Caco-2 (cell line): ENCODE results near the gene COL13A1. TPM values are rescaled to one million over a fixed set of nuclear protein-coding genes. Genes with fewer than 3 reads are reported as not detected.

Experiments used
- BruUV-seq: library from RNA; stranded (reverse); fragments of 400-500 nt; replicated peaks from 2 replicates; lab custom pipeline; 2021; lab: Mats Ljungman, UMichigan
- CTCF ChIA-PET: fragments of 300-600 bp; sonication (Branson Sonifier 250); formaldehyde crosslinking; loops from one replicate; lab custom pipeline; 2022; ENCODE audit warnings: antibody characterized with exemption; lab: Charles Lee
- POLR2A ChIA-PET: fragments of 300-600 bp; sonication (Branson Sonifier 250); formaldehyde crosslinking; loops from one replicate; lab custom pipeline; 2022; ENCODE audit warnings: antibody characterized with exemption; lab: Charles Lee
- DNase-seq, 2 experiments: peaks; one replicate each; pipeline versions ENCODE4 v3.0.0 to v3.0.0-alpha.2; 2020 to 2022
- H3K27me3 ChIP-seq: replicated peaks from 2 replicates; pipeline ENCODE4 v1.6.0; 2011; ENCODE audit warnings: low read length; ENCODE audit not compliant: control insufficient read depth, insufficient read depth
- H3K36me3 ChIP-seq: 2 replicates; pipeline ENCODE4 v1.5.1; 2011; ENCODE audit warnings: low read length; ENCODE audit not compliant: control insufficient read depth, insufficient read depth
- H3K4me1 ChIP-seq: fragments of 250-450 bp; sonication (Bioruptor Pico); 2 replicates; pipeline ENCODE4 v1.5.1; 2020; ENCODE audit warnings: mild to moderate bottlenecking
- H3K4me3 ChIP-seq: 2 replicates; pipeline ENCODE4 v1.5.1; 2011; ENCODE audit warnings: low read depth, mild to moderate bottlenecking, control low read depth, low read length
- H3K9me3 ChIP-seq: fragments of 250-450 bp; sonication (Bioruptor Pico); 2 replicates; pipeline ENCODE4 v1.5.1; 2020; ENCODE audit warnings: mild to moderate bottlenecking, moderate library complexity
- H3K27ac Mint-ChIP-seq: one replicate; pipeline ENCODE4 v1.8.0; 2022; ENCODE audit warnings: mixed read lengths; ENCODE audit not compliant: unreplicated experiment
- H3K27me3 Mint-ChIP-seq: one replicate; pipeline ENCODE4 v1.8.0; 2022; ENCODE audit warnings: mixed read lengths; ENCODE audit not compliant: insufficient read depth, unreplicated experiment
- H3K36me3 Mint-ChIP-seq: one replicate; pipeline ENCODE4 v1.8.0; 2022; ENCODE audit warnings: mild to moderate bottlenecking, mixed read lengths; ENCODE audit not compliant: insufficient read depth, unreplicated experiment
- H3K4me1 Mint-ChIP-seq: one replicate; pipeline ENCODE4 v1.8.0; 2022; ENCODE audit warnings: low read depth, mixed read lengths; ENCODE audit not compliant: unreplicated experiment
- H3K4me3 Mint-ChIP-seq: one replicate; pipeline ENCODE4 v1.8.0; 2022; ENCODE audit warnings: mild to moderate bottlenecking, moderate library complexity, mixed read lengths; ENCODE audit not compliant: unreplicated experiment
- H3K9me3 Mint-ChIP-seq: one replicate; pipeline ENCODE4 v1.8.0; 2022; ENCODE audit warnings: mixed read lengths; ENCODE audit not compliant: unreplicated experiment
- intact Hi-C: fragments of 100-400 bp; cut with micrococcal nuclease; formaldehyde crosslinking; loops from one replicate; pipeline ENCODE4 v1.10.0; 2022; ENCODE audit not compliant: unreplicated experiment
- total RNA-seq: library from RNA; stranded (reverse); gene quantifications from 2 replicates; pipeline ENCODE4 v1.2.3, GENCODE V29; 2022
- TF ChIP-seq, protein P1 (sequence below), 2 experiments: fragments of 200-600 bp in 1 of 2; IDR thresholded peaks; 1 replicate in 1 of 2; 2 replicates in 1 of 2; pipeline versions ENCODE4 v1.5.1 to v1.8.0; 2011 to 2022; ENCODE audit warnings: antibody characterized with exemption in 1 of 2, control low read depth in 1 of 2, inconsistent platforms in 1 of 2, low read depth in 1 of 2, low read length in 1 of 2, mild to moderate bottlenecking in 1 of 2, moderate library complexity in 1 of 2; ENCODE audit not compliant: insufficient read depth in 1 of 2, severe bottlenecking in 1 of 2, unreplicated experiment in 1 of 2

Gene COL13A1
- total RNA-seq, 1 experiment from 2014 or later = not detected

DNA sequence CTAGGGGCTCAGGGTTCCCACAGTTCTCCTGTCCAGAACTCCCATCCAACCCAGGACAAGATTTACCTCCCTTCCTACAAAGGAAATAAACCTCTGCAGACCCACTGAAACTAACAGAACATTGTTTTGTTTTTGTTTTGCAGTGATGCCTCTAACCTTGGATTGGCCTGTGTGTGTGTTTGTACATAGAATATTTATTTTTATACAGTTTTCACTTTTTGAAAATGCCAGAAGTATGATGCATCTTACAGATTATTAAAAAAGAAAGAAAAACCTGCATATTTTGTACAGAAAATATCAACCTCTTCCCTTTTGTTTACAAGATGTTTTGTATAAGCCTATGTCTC, 156.8 kb downstream of the COL13A1 start:
- TF ChIP-seq, protein P1, sequence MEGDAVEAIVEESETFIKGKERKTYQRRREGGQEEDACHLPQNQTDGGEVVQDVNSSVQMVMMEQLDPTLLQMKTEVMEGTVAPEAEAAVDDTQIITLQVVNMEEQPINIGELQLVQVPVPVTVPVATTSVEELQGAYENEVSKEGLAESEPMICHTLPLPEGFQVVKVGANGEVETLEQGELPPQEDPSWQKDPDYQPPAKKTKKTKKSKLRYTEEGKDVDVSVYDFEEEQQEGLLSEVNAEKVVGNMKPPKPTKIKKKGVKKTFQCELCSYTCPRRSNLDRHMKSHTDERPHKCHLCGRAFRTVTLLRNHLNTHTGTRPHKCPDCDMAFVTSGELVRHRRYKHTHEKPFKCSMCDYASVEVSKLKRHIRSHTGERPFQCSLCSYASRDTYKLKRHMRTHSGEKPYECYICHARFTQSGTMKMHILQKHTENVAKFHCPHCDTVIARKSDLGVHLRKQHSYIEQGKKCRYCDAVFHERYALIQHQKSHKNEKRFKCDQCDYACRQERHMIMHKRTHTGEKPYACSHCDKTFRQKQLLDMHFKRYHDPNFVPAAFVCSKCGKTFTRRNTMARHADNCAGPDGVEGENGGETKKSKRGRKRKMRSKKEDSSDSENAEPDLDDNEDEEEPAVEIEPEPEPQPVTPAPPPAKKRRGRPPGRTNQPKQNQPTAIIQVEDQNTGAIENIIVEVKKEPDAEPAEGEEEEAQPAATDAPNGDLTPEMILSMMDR (IDR thresholded peaks at IDR 0.05; ENCODE audit: insufficient read depth in 1 of 2, low read depth in 1 of 2, low read length in 1 of 2, severe bottlenecking in 1 of 2, unreplicated experiment in 1 of 2) = peak in 1 of 2 experiments; percentile 7
- Histone ChIP-seq H3K4me1 (no peaks in the 10 kb centered on the region), H3K4me3 (no peak overlapping the region), H3K27me3 (peaks cover 3% of the 10 kb centered on the region), H3K9me3 (no peaks in the 10 kb centered on the region), H3K36me3 (no peaks in the 10 kb centered on the region)
- ChIA-PET CTCF (interaction anchor here (0.6 to 4.0 kb wide), 26 partner anchors 10 to 429 kb away, joined by 3 to 61 read pairs (median 6); partner anchors contain the start of gene TYSND1), POLR2A (interaction anchor here (1.0 kb wide), 1 partner anchor 188 kb away, joined by 3 read pairs; the partner anchor contains the start of gene TYSND1)
- no peak overlapping the region for H3K27ac Mint-ChIP-seq
- H3K36me3 Mint-ChIP-seq = no peaks in the 10 kb centered on the region
- no peak overlapping the region for H3K4me3 Mint-ChIP-seq
- no TSS peak for BruUV-seq
- no peak for DNase-seq
- peaks cover 34% of the 10 kb centered on the region for H3K27me3 Mint-ChIP-seq
- no peaks in the 10 kb centered on the region for H3K9me3 Mint-ChIP-seq
- intact Hi-C loops = loop anchor here (1.0 kb wide), 1 partner anchor 75 kb away; no protein-coding TSS in a partner anchor
- H3K4me1 Mint-ChIP-seq = no peaks in the 10 kb centered on the region

DNA sequence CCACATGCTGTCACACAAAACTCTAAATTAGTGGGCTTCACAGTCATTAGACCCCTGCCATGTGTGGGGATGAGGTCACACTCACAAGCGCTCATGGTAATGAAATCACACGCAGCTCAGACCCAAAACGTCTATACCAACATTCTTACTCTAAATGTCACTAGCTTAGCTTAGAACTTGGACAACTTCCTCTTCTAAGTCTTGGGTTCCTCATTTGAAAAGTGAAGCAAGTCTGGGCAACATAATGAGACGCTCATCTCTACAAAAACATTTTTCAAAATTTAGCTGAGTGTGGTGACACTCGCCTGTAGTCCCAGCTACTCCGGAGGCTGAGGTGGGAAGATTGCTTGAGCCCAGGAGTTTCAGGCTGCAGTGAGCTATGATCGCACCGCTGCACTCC, 158.2 kb downstream of the COL13A1 start:
- intact Hi-C loops = no loop called here
- POLR2A ChIA-PET = no interaction called here
- no peaks in the 10 kb centered on the region for H3K9me3 Mint-ChIP-seq

DNA sequence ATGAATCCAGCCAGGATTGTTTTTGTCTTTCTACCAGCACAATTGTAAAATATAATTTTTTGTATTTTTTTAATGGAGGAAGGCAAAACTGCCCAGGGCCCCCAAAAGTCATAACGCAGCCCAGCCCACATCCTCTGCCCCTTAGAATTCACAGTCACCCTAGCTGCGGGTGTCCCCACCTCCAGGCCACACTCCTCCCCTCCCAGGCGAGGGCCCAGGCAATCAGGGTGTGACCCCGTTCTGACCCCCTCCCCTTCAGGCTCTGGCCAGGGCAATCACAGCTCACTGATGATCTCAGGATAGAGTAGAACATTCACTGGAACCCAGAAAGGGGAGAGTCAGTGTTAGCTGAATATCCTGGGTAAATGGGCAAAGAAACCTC, 158.9 kb downstream of the COL13A1 start:
- peaks cover 31% of the 10 kb centered on the region for H3K27me3 Mint-ChIP-seq
- ChIA-PET CTCF (interaction anchor here (0.6 to 4.0 kb wide), 3 partner anchors 9 to 78 kb away, joined by 3 to 61 read pairs (median 3); no protein-coding TSS in a partner anchor), POLR2A (no interaction called here)
- BruUV-seq = no TSS peak
- no peaks in the 10 kb centered on the region for H3K4me1 Mint-ChIP-seq
- H3K9me3 ChIP-seq = no peaks in the 10 kb centered on the region
- H3K36me3 ChIP-seq = no peaks in the 10 kb centered on the region
- no peaks in the 10 kb centered on the region for H3K9me3 Mint-ChIP-seq
- H3K27me3 ChIP-seq = peaks cover 2% of the 10 kb centered on the region
- H3K4me1 ChIP-seq = no peaks in the 10 kb centered on the region
- H3K4me3 ChIP-seq = no peak overlapping the region
- no peak overlapping the region for H3K4me3 Mint-ChIP-seq
- TF ChIP-seq, protein P1 (IDR thresholded peaks at IDR 0.05; ENCODE audit: insufficient read depth in 1 of 2, low read depth in 1 of 2, low read length in 1 of 2, severe bottlenecking in 1 of 2, unreplicated experiment in 1 of 2) = no peak
- no peaks in the 10 kb centered on the region for H3K36me3 Mint-ChIP-seq
- intact Hi-C loops = no loop called here
- H3K27ac Mint-ChIP-seq = no peak overlapping the region
- DNase-seq = no peak

More for the DNA sequence above, 158.2 kb downstream of the COL13A1 start:
- H3K4me3 Mint-ChIP-seq = no peak overlapping the region
- no peak overlapping the region for H3K27ac Mint-ChIP-seq
- no peaks in the 10 kb centered on the region for H3K4me1 Mint-ChIP-seq
- H3K27me3 Mint-ChIP-seq = peaks cover 33% of the 10 kb centered on the region
- no peaks in the 10 kb centered on the region for H3K9me3 ChIP-seq
- H3K4me3 ChIP-seq = no peak overlapping the region
- DNase-seq = no peak
- H3K36me3 Mint-ChIP-seq = no peaks in the 10 kb centered on the region
- BruUV-seq = no TSS peak
- no peaks in the 10 kb centered on the region for H3K4me1 ChIP-seq
- H3K27me3 ChIP-seq = peaks cover 2% of the 10 kb centered on the region
- H3K36me3 ChIP-seq = no peaks in the 10 kb centered on the region
- TF ChIP-seq, protein P1 (IDR thresholded peaks at IDR 0.05; ENCODE audit: insufficient read depth in 1 of 2, low read depth in 1 of 2, low read length in 1 of 2, severe bottlenecking in 1 of 2, unreplicated experiment in 1 of 2) = no peak
- CTCF ChIA-PET = interaction anchor here (0.5 to 4.0 kb wide), 8 partner anchors 21 to 825 kb away, joined by 3 to 61 read pairs (median 4); no protein-coding TSS in a partner anchor
